HG02759 (cell line): ENCODE data around the gene TMEM129.

Experiments used
- ATAC-seq: cut with Tn5 transposase; IDR thresholded peaks from one replicate; pipeline ENCODE4 v1.9.1; 2021; ENCODE audit warnings: mild to moderate bottlenecking, moderate library complexity; ENCODE audit not compliant: unreplicated experiment

TMEM129 gene

GRCh38 chr4:1721003-1721665, at the start of gene TMEM129, which contains the start of gene TACC3:
TSS of gene TMEM129 (minus strand) at chr4:1721323. CDS start at chr4:1720837, 486 bp downstream.
TSS of gene TACC3 (plus strand) at chr4:1721521. CDS start at chr4:1723422, 1,901 bp downstream.
- peak; percentile 81 for ATAC-seq

- ATAC-seq = no peak
These were observed 49.7 kb upstream of the TMEM129 start for GRCh38 chr4:1770791-1771231.

- no peak for ATAC-seq
These were observed 49.1 kb upstream of the TMEM129 start for GRCh38 chr4:1770245-1770644.

GRCh38 chr4:1769692-1770091, 48.6 kb upstream of the TMEM129 start:
- ATAC-seq = no peak

- no peak for ATAC-seq
These were observed 47.4 kb upstream of the TMEM129 start for GRCh38 chr4:1768367-1769034.

- no peak for ATAC-seq
These were observed 46.7 kb upstream of the TMEM129 start for GRCh38 chr4:1767770-1768366.

- no peak for ATAC-seq
These were observed 46.1 kb upstream of the TMEM129 start for GRCh38 chr4:1767061-1767769.

- ATAC-seq = no peak
These were observed 45.3 kb upstream of the TMEM129 start for GRCh38 chr4:1766106-1767060.

GRCh38 chr4:1765409-1766072, 44.4 kb upstream of the TMEM129 start:
- no peak for ATAC-seq

GRCh38 chr4:1764670-1765069, 43.5 kb upstream of the TMEM129 start:
- ATAC-seq = no peak

GRCh38 chr4:1763550-1764080, 42.5 kb upstream of the TMEM129 start:
- no peak for ATAC-seq

- ATAC-seq = no peak
These were observed 42.0 kb upstream of the TMEM129 start for GRCh38 chr4:1763070-1763549.

- ATAC-seq = no peak
These were observed 41.3 kb upstream of the TMEM129 start for GRCh38 chr4:1762264-1763010.

- no peak for ATAC-seq
These were observed 40.1 kb upstream of the TMEM129 start for GRCh38 chr4:1761130-1761689.

GRCh38 chr4:1760521-1761071, 39.5 kb upstream of the TMEM129 start:
- no peak for ATAC-seq

GRCh38 chr4:1759818-1760223, 38.7 kb upstream of the TMEM129 start:
- ATAC-seq = no peak

GRCh38 chr4:1759170-1759817, 38.2 kb upstream of the TMEM129 start:
- no peak for ATAC-seq
